GM19324 (cell line): Measurements from ENCODE around the gene RGPD3.
"Not testable (repeated sequence)": the region's sequence is repeated elsewhere in the genome, so short reads cannot be mapped to it uniquely, and the experiment has no call there.

Source experiments
- ATAC-seq: cut with Tn5 transposase; IDR thresholded peaks from one replicate; pipeline ENCODE4 v1.9.1; 2021; ENCODE audit warnings: mild to moderate bottlenecking, moderate library complexity; ENCODE audit not compliant: unreplicated experiment, low FRiP score

Gene RGPD3

GRCh38 chr2:106468107-106468506 is at the start of gene RGPD3:
Gene RGPD3 (minus strand): TSS chr2:106468413. CDS start chr2:106468288, 125 bp downstream.
- not testable (repeated sequence) for ATAC-seq

- ATAC-seq: no peak
Measured at GRCh38 chr2:106517329-106517728, 49.1 kb upstream of the RGPD3 start.

- ATAC-seq: no peak
Measured at GRCh38 chr2:106516864-106517263, 48.7 kb upstream of the RGPD3 start.

- no peak for ATAC-seq
Measured at GRCh38 chr2:106516436-106516835, 48.2 kb upstream of the RGPD3 start.

- not testable (repeated sequence) for ATAC-seq
Measured at GRCh38 chr2:106514827-106515226, 46.6 kb upstream of the RGPD3 start.

GRCh38 chr2:106513391-106513790 is 45.2 kb upstream of the RGPD3 start:
- not testable (repeated sequence) for ATAC-seq

GRCh38 chr2:106511934-106512333 is 43.7 kb upstream of the RGPD3 start:
- not testable (repeated sequence) for ATAC-seq

GRCh38 chr2:106511476-106511901 is 43.3 kb upstream of the RGPD3 start:
- ATAC-seq: not testable (repeated sequence)

- ATAC-seq: not testable (repeated sequence)
Measured at GRCh38 chr2:106510791-106511190, 42.6 kb upstream of the RGPD3 start.

- ATAC-seq: not testable (repeated sequence)
Measured at GRCh38 chr2:106509374-106509770, 41.2 kb upstream of the RGPD3 start.

- ATAC-seq: not testable (repeated sequence)
Measured at GRCh38 chr2:106508660-106509373, 40.6 kb upstream of the RGPD3 start.

GRCh38 chr2:106506002-106506687 is 37.9 kb upstream of the RGPD3 start:
- ATAC-seq: not testable (repeated sequence)

GRCh38 chr2:106504787-106505186 is 36.6 kb upstream of the RGPD3 start:
- ATAC-seq: not testable (repeated sequence)

- ATAC-seq: not testable (repeated sequence)
Measured at GRCh38 chr2:106504192-106504591, 36.0 kb upstream of the RGPD3 start.

GRCh38 chr2:106502351-106502750 is 34.1 kb upstream of the RGPD3 start:
- ATAC-seq: not testable (repeated sequence)

- not testable (repeated sequence) for ATAC-seq
Measured at GRCh38 chr2:106500350-106500749, 32.1 kb upstream of the RGPD3 start.

- ATAC-seq: not testable (repeated sequence)
Measured at GRCh38 chr2:106498549-106498948, 30.3 kb upstream of the RGPD3 start.

- not testable (repeated sequence) for ATAC-seq
Measured at GRCh38 chr2:106492913-106493312, 24.7 kb upstream of the RGPD3 start.

- not testable (repeated sequence) for ATAC-seq
Measured at GRCh38 chr2:106492399-106492798, 24.2 kb upstream of the RGPD3 start.

- not testable (repeated sequence) for ATAC-seq
Measured at GRCh38 chr2:106489701-106490100, 21.5 kb upstream of the RGPD3 start.

- not testable (repeated sequence) for ATAC-seq
Measured at GRCh38 chr2:106487386-106488191, 19.4 kb upstream of the RGPD3 start.
